OCI-LY1 (cell line): ENCODE measurements around the gene PHAX.

Source experiments
- H2AFZ ChIP-seq: fragments of 200-600 bp; sonication (generic), shearing (Covaris generic); 2 replicates; pipeline ENCODE4 v1.6.0; 2014; ENCODE audit warnings: antibody characterized with exemption, mild to moderate bottlenecking, low read length
- H3F3A ChIP-seq: fragments of 200-600 bp; sonication (generic), shearing (Covaris generic); 2 replicates; pipeline ENCODE4 v1.6.0; 2014; ENCODE audit warnings: mild to moderate bottlenecking, antibody characterized with exemption, low read length, moderate library complexity; ENCODE audit not compliant: insufficient read depth
- H3K27ac ChIP-seq: fragments of 200-600 bp; sonication (generic); 2 replicates; pipeline ENCODE4 v1.5.1; 2014; ENCODE audit warnings: low read length, mixed run types, mild to moderate bottlenecking, low read depth; ENCODE audit not compliant: poor library complexity, severe bottlenecking
- H3K27me3 ChIP-seq: fragments of 200-600 bp; sonication (generic); 2 replicates; pipeline ENCODE4 v1.6.0; 2014; ENCODE audit warnings: antibody characterized with exemption, mild to moderate bottlenecking, low read length, moderate library complexity; ENCODE audit not compliant: insufficient read depth
- H3K36me3 ChIP-seq: fragments of 200-600 bp; sonication (generic); 2 replicates; pipeline ENCODE4 v1.6.1; 2014; ENCODE audit warnings: mild to moderate bottlenecking, antibody characterized with exemption, low read length, moderate library complexity, mixed read lengths; ENCODE audit not compliant: insufficient read depth
- H3K4me1 ChIP-seq: fragments of 200-600 bp; sonication (generic); 2 replicates; pipeline ENCODE4 v1.5.1; 2014; ENCODE audit warnings: mild to moderate bottlenecking, low read length, moderate library complexity; ENCODE audit not compliant: insufficient read depth, severe bottlenecking
- H3K4me2 ChIP-seq: fragments of 200-600 bp; sonication (generic), shearing (Covaris generic); 2 replicates; pipeline ENCODE4 v1.6.1; 2014; ENCODE audit warnings: low read length
- H3K4me3 ChIP-seq: fragments of 200-600 bp; sonication (generic); 2 replicates; pipeline ENCODE4 v1.5.1; 2014; ENCODE audit warnings: low read length, low read depth, mild to moderate bottlenecking, mixed read lengths; ENCODE audit not compliant: poor library complexity, severe bottlenecking
- H3K79me2 ChIP-seq: fragments of 200-600 bp; shearing (Covaris generic); 2 replicates; pipeline ENCODE4 v1.6.1; 2016; ENCODE audit warnings: mixed run types, low read length, mixed read lengths; ENCODE audit not compliant: insufficient read depth
- H3K9ac ChIP-seq: fragments of 200-600 bp; sonication (generic), shearing (Covaris generic); 2 replicates; pipeline ENCODE4 v1.6.1; 2014; ENCODE audit warnings: mild to moderate bottlenecking, low read length, mixed read lengths
- H3K9me2 ChIP-seq: fragments of 200-600 bp; sonication (generic), shearing (Covaris generic); 2 replicates; pipeline ENCODE4 v1.6.1; 2014; ENCODE audit warnings: low read depth, mild to moderate bottlenecking, low read length, mixed read lengths
- H3K9me3 ChIP-seq: fragments of 200-600 bp; shearing (Covaris generic); 2 replicates; pipeline ENCODE4 v1.6.1; 2014; ENCODE audit warnings: low read length, mixed read lengths
- H4K20me1 ChIP-seq: fragments of 200-600 bp; sonication (generic), shearing (Covaris generic); 2 replicates; pipeline ENCODE4 v1.6.0; 2016; ENCODE audit warnings: mild to moderate bottlenecking, low read length; ENCODE audit not compliant: insufficient read depth
- CTCF ChIP-seq: fragments of 200-600 bp; sonication (generic), shearing (Covaris generic); IDR thresholded peaks from 2 replicates; pipeline ENCODE4 v1.5.1; 2017; ENCODE audit warnings: mild to moderate bottlenecking, antibody characterized with exemption, low read length, moderate library complexity, mixed read lengths
- EZH2 ChIP-seq: fragments of 200-600 bp; sonication (generic), shearing (Covaris generic); IDR thresholded peaks from 2 replicates; pipeline ENCODE4 v1.8.0; 2017; ENCODE audit warnings: borderline replicate concordance, mixed run types, mild to moderate bottlenecking, antibody characterized with exemption, low read length, moderate library complexity, mixed read lengths

Gene PHAX

GRCh38 chr5:126633552-126633951 is 32.8 kb downstream of the PHAX start:
- H3K27me3 ChIP-seq, result no peaks in the 10 kb centered on the region
- no peak overlapping the region for H3K9ac ChIP-seq
- H4K20me1 ChIP-seq, result no peaks in the 10 kb centered on the region
- H2AFZ ChIP-seq, result no peak overlapping the region
- H3K9me2 ChIP-seq, result no peaks in the 10 kb centered on the region
- no peaks in the 10 kb centered on the region for H3K79me2 ChIP-seq
- H3K4me1 ChIP-seq, result no peaks in the 10 kb centered on the region
- H3F3A ChIP-seq, result no peaks in the 10 kb centered on the region
- no peak overlapping the region for H3K27ac ChIP-seq
- no peak overlapping the region for H3K4me2 ChIP-seq
- TF ChIP-seq EZH2 (no peak), CTCF (no peak)
- H3K9me3 ChIP-seq, result no peaks in the 10 kb centered on the region
- H3K36me3 ChIP-seq, result no peaks in the 10 kb centered on the region
- no peak overlapping the region for H3K4me3 ChIP-seq

GRCh38 chr5:126635585-126635984 is 34.8 kb downstream of the PHAX start:
- H3F3A ChIP-seq, result no peaks in the 10 kb centered on the region
- no peaks in the 10 kb centered on the region for H3K9me3 ChIP-seq
- H3K9ac ChIP-seq, result no peak overlapping the region
- H3K27me3 ChIP-seq, result no peaks in the 10 kb centered on the region
- H2AFZ ChIP-seq, result no peak overlapping the region
- no peaks in the 10 kb centered on the region for H3K79me2 ChIP-seq
- H3K4me3 ChIP-seq, result no peak overlapping the region
- no peaks in the 10 kb centered on the region for H3K4me1 ChIP-seq
- no peaks in the 10 kb centered on the region for H3K9me2 ChIP-seq
- no peak overlapping the region for H3K4me2 ChIP-seq
- no peak for TF ChIP-seq CTCF
- no peak for TF ChIP-seq EZH2
- no peaks in the 10 kb centered on the region for H4K20me1 ChIP-seq
- no peaks in the 10 kb centered on the region for H3K36me3 ChIP-seq
- H3K27ac ChIP-seq, result no peak overlapping the region

- Histone ChIP-seq H2AFZ (no peak overlapping the region), H3K4me2 (no peak overlapping the region), H3F3A (no peaks in the 10 kb centered on the region), H3K9ac (no peak overlapping the region), H4K20me1 (no peaks in the 10 kb centered on the region), H3K4me3 (no peak overlapping the region), H3K36me3 (no peaks in the 10 kb centered on the region), H3K4me1 (no peaks in the 10 kb centered on the region), H3K9me2 (no peaks in the 10 kb centered on the region), H3K9me3 (no peaks in the 10 kb centered on the region), H3K27me3 (no peaks in the 10 kb centered on the region), H3K27ac (no peak overlapping the region), H3K79me2 (no peaks in the 10 kb centered on the region)
- TF ChIP-seq EZH2 (no peak), CTCF (no peak)
Observed at GRCh38 chr5:126636956-126637355, 36.2 kb downstream of the PHAX start.
